ENCODE results near the gene GPC6.

- no peak for TF ChIP-seq GATA2 (IDR thresholded peaks at IDR 0.05; ENCODE audit: low read depth, low read length)
- no peak for TF ChIP-seq GATA3 (IDR thresholded peaks at IDR 0.05; ENCODE audit: low read depth, low read length)
These were observed 942.3 kb downstream of the GPC6 start for GRCh38 chr13:94168783-94169453.

All from SH-SY5Y (cell line).